Measurements from ENCODE around the gene ZC3H18. TPM values are rescaled to one million over a fixed set of nuclear protein-coding genes. Genes with fewer than 3 reads are reported as not detected.

ZC3H18 gene
- total and polyA plus RNA-seq, 2 donors from 2014 or later, result 11.4 to 38.2 TPM

DNA sequence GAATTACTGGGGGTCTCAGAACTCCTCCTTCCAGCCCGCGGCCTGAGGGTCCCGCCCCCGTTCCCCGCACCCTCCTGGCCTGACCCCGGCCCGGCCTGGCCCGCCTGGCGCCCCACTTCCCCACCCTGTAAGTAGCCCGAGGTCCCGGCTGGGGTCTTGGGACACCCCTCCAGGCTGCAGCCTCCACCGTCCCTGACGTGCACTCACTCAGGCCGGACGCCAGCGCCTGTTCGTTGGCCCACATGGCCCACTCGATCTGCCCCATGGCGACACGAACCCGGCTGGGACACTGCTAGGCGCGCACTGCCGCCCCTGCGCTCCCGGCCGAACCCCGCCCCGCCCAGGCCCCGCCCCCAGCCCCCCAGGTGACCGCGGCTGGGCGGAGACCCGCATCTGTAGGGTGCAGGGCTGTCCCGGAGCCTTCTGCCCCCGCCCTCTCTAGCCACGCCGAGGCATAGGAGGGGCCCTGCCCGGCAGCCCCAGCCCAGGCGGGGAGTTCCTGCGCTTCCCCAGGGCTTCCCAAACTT lies 80.6 kb downstream of the ZC3H18 start, which contains the start of gene CYBA:
Gene CYBA (minus strand): TSS at position 305 of the 527 bp plus-strand sequence. CDS start 40 bp downstream, at position 265.
- Histone ChIP-seq H3K9ac (ENCODE audit: low read length in 3 of 3) (peak within 1 kb of the TSS; percentile 11 to 78 (median 55)), H3K27ac (ENCODE audit: low read depth in 2 of 2, low read length in 2 of 2) (peak within 1 kb of the TSS; percentile 67 to 70), H3K4me1 (ENCODE audit: control insufficient read depth in 2 of 3, insufficient read depth in 2 of 3, low read depth in 1 of 3, low read length in 3 of 3) (peaks cover 0 to 12% (median 3%) of the 10 kb centered on the region in 3 donors), H3K36me3 (ENCODE audit: control insufficient read depth in 2 of 3, insufficient read depth in 3 of 3, low read length in 3 of 3) (peaks cover 0 to 3% (median 0%) of the 10 kb centered on the region in 3 donors), H3K4me3 (ENCODE audit: low read length in 3 of 3) (peak within 1 kb of the TSS; percentile 39 to 73 (median 53)), H3K27me3 (ENCODE audit: control insufficient read depth, insufficient read depth, low read length) (no peaks in the 10 kb centered on the region), H3K9me3 (ENCODE audit: control insufficient read depth in 2 of 3, insufficient read depth in 1 of 3, low read length in 3 of 3) (no peaks in the 10 kb centered on the region)
- peak; percentile 63 to 95 (median 80) for DNase-seq
- intact Hi-C loops (cut with DNase I), result no loop called here
- no peak for FAIRE-seq
- TF ChIP-seq, protein P1, sequence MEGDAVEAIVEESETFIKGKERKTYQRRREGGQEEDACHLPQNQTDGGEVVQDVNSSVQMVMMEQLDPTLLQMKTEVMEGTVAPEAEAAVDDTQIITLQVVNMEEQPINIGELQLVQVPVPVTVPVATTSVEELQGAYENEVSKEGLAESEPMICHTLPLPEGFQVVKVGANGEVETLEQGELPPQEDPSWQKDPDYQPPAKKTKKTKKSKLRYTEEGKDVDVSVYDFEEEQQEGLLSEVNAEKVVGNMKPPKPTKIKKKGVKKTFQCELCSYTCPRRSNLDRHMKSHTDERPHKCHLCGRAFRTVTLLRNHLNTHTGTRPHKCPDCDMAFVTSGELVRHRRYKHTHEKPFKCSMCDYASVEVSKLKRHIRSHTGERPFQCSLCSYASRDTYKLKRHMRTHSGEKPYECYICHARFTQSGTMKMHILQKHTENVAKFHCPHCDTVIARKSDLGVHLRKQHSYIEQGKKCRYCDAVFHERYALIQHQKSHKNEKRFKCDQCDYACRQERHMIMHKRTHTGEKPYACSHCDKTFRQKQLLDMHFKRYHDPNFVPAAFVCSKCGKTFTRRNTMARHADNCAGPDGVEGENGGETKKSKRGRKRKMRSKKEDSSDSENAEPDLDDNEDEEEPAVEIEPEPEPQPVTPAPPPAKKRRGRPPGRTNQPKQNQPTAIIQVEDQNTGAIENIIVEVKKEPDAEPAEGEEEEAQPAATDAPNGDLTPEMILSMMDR (IDR thresholded peaks at IDR 0.05; ENCODE audit: borderline replicate concordance, extremely low read depth, insufficient read depth), result no peak

DNA sequence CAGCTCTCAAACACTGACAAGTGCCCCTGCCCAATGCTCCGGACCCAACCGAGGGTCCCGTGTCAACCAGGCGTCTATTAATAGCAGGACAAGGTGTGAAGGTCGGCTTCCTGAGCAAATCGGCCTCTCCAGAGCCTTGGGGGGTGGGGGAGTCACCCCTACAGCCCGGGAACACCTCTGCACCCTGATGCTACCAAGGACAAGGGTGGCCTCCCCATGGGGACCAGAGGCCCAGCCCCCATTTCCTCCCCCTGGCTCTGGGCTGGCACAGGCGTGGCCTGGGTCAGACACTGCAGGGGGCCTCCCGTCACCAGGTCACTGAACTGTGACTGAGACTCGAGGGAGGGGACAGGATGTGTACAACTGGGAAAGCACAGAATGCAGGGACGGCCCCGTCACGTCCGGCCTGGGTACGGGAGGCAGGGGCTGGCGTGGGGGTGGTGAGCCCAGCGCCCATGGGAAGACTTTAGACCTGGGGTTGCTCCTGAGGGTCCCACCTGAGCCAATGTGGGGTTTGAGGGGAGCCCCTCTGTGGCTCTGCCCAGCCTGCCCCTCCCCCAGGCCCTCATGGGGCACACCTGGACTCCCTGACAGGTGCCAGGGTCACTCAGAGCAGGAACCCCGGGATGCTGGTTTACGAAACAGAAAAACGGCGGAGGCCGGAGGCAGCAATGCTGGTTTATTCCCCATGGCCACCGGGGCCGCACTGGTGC lies 81.2 kb downstream of the ZC3H18 start:
- peaks cover 0 to 12% (median 3%) of the 10 kb centered on the region in 3 donors for H3K4me1 ChIP-seq (ENCODE audit: control insufficient read depth in 2 of 3, insufficient read depth in 2 of 3, low read depth in 1 of 3, low read length in 3 of 3)
- H3K27ac ChIP-seq (ENCODE audit: low read depth in 2 of 2, low read length in 2 of 2), result peak overlapping the region; percentile 63 to 70
- FAIRE-seq, result no peak
- peaks cover 0 to 3% (median 0%) of the 10 kb centered on the region in 3 donors for H3K36me3 ChIP-seq (ENCODE audit: control insufficient read depth in 2 of 3, insufficient read depth in 3 of 3, low read length in 3 of 3)
- TF ChIP-seq, protein P1 (IDR thresholded peaks at IDR 0.05; ENCODE audit: borderline replicate concordance, extremely low read depth, insufficient read depth), result no peak
- H3K9ac ChIP-seq (ENCODE audit: low read length in 3 of 3), result peak overlapping the region in 2 of 3 donors; percentile 11 to 78
- no peaks in the 10 kb centered on the region for H3K9me3 ChIP-seq (ENCODE audit: control insufficient read depth in 2 of 3, insufficient read depth in 1 of 3, low read length in 3 of 3)
- peak; percentile 91 to 96 (median 93) for DNase-seq
- peak overlapping the region; percentile 39 to 73 (median 39) for H3K4me3 ChIP-seq (ENCODE audit: low read length in 3 of 3)
- no peaks in the 10 kb centered on the region for H3K27me3 ChIP-seq (ENCODE audit: control insufficient read depth, insufficient read depth, low read length)
- intact Hi-C loops (cut with DNase I), result no loop called here

DNA sequence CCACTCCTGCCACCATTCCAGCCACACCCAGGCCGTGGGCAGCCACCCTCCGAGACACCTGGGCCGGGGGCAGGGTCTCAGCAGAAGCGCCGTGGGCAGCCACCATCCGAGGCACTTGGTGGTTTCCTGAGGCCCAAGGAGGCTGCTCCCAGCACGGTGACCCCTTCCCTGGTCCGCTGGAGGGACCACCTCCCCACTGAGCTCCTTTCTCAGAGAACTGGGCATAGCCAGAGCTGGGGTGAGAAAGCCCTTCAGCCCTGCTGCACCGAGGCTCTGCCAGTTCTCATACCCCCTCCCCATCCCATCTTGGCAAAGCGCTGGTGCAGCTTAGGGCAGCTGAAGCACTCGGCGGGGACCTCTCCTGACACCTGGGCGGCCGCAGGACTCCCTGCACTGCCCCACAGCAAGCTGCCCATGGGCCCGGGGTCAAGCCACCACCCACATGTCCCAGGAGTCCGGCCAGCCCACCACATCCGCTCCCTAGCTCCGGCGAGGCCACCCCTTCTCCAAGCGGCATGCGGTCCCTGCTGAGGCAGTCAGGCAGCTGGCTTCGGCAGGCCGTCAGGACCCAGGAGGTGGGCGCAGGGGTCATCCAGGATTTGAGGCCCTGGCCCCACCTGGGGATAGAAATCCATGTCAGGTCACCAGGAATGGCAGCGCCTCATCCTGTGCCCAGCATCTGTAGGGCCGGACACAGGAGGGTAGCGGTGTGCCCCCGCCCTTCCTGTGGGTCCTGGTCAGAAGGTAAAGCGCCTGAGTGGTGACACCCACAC lies 82.0 kb downstream of the ZC3H18 start:
- peaks cover 0 to 12% (median 3%) of the 10 kb centered on the region in 3 donors for H3K4me1 ChIP-seq (ENCODE audit: control insufficient read depth in 2 of 3, insufficient read depth in 2 of 3, low read depth in 1 of 3, low read length in 3 of 3)
- H3K9me3 ChIP-seq (ENCODE audit: control insufficient read depth in 2 of 3, insufficient read depth in 1 of 3, low read length in 3 of 3), result no peaks in the 10 kb centered on the region
- DNase-seq, result peak in 1 of 5 donors; percentile 83
- TF ChIP-seq, protein P1 (IDR thresholded peaks at IDR 0.05; ENCODE audit: borderline replicate concordance, extremely low read depth, insufficient read depth), result no peak
- no peak overlapping the region for H3K4me3 ChIP-seq (ENCODE audit: low read length in 3 of 3)
- no peak overlapping the region for H3K9ac ChIP-seq (ENCODE audit: low read length in 3 of 3)
- peak overlapping the region; percentile 62 to 63 for H3K27ac ChIP-seq (ENCODE audit: low read depth in 2 of 2, low read length in 2 of 2)
- no peak for FAIRE-seq
- peaks cover 0 to 3% (median 0%) of the 10 kb centered on the region in 3 donors for H3K36me3 ChIP-seq (ENCODE audit: control insufficient read depth in 2 of 3, insufficient read depth in 3 of 3, low read length in 3 of 3)
- intact Hi-C loops (cut with DNase I), result no loop called here
- no peaks in the 10 kb centered on the region for H3K27me3 ChIP-seq (ENCODE audit: control insufficient read depth, insufficient read depth, low read length)

All from kidney (tissue), 14 donors.